K562 treated with DMSO at 1 percent for 4 hours (cell line): ENCODE results near the gene NSDHL. TPM values are rescaled to one million over a fixed set of nuclear protein-coding genes. Genes with fewer than 3 reads are reported as not detected.

Experiments
- total RNA-seq: library from RNA; unstranded; fragments of 300-600 nt; gene quantifications from 2 replicates; pipeline ENCODE4 v1.2.3, GENCODE V29; 2022; ENCODE audit not compliant: insufficient read depth

NSDHL gene
- 28.8 and 31.0 TPM in 2 replicates for total RNA-seq

GRCh38 chrX:152830312-152831305 is at the start of gene NSDHL, which contains the start of gene CETN2:
NSDHL (plus strand) TSS chrX:152831063; CDS start chrX:152846325, 15,262 bp downstream.
CETN2 (minus strand) TSS chrX:152830757; CDS start chrX:152830710, 47 bp downstream.

GRCh38 chrX:152897222-152898131 is 66.6 kb downstream of the NSDHL start, which contains the start of gene ZNF185:
ZNF185 (plus strand) TSS chrX:152898067; CDS start chrX:152914490, 16,423 bp downstream.

Other genes with a start within 250 kb of the NSDHL start
- gene GABRQ, start 193.2 kb upstream of the NSDHL start, total RNA-seq: 1.3 and 1.4 TPM in 2 replicates
- gene MAGEA3, start 132.3 kb upstream of the NSDHL start, total RNA-seq: 146 and 153 TPM in 2 replicates
- not detected in 2 replicates for gene CSAG2, start 121.8 kb upstream of the NSDHL start, total RNA-seq
- 31.4 and 81.6 TPM in 2 replicates for gene MAGEA2B, start 116.4 kb upstream of the NSDHL start, total RNA-seq
- 103 and 144 TPM in 2 replicates for gene CSAG1, start 97.3 kb upstream of the NSDHL start, total RNA-seq
- gene MAGEA12, start 97.3 kb upstream of the NSDHL start, total RNA-seq: 62.3 and 69.8 TPM in 2 replicates
- 10.7 and 27.8 TPM in 2 replicates for gene MAGEA2, start 77.2 kb upstream of the NSDHL start, total RNA-seq
- gene CSAG3, start 71.8 kb upstream of the NSDHL start, total RNA-seq: 14.3 and 27.1 TPM in 2 replicates
- gene MAGEA6, start 61.4 kb upstream of the NSDHL start, total RNA-seq: 94.0 and 97.7 TPM in 2 replicates
- gene CETN2, start 306 bp upstream of the NSDHL start, total RNA-seq: 10.0 and 11.9 TPM in 2 replicates
- not detected in 2 replicates for gene ZNF185, start 67.0 kb downstream of the NSDHL start, total RNA-seq
- 0.24 and 0.51 TPM in 2 replicates for gene PNMA5, start 163.1 kb downstream of the NSDHL start, total RNA-seq
- 1.0 and 1.2 TPM in 2 replicates for gene PNMA3, start 225.4 kb downstream of the NSDHL start, total RNA-seq
- gene PNMA6A, start 241.4 kb downstream of the NSDHL start, total RNA-seq: 7.0 and 9.7 TPM in 2 replicates